ENCODE data around the gene CCN6. TPM values are rescaled to one million over a fixed set of nuclear protein-coding genes. Genes with fewer than 3 reads are reported as not detected.
A peak's percentile ranks its signal among the peaks of the same experiment; 100 is the strongest.

CCN6 gene
- total and polyA plus RNA-seq, 2 donors (not counting 1 experiment from before 2014, with no cell fraction given) = 0.49 TPM; not detected in 1

- H3K79me2 ChIP-seq (ENCODE audit: control insufficient read depth, insufficient read depth, low read length) = no peaks in the 10 kb centered on the region
- H3K27me3 ChIP-seq (ENCODE audit: control insufficient read depth, insufficient read depth, low read length) = no peaks in the 10 kb centered on the region
- H3K27ac ChIP-seq (ENCODE audit: insufficient read depth, low read length) = no peak overlapping the region
- no peak overlapping the region for H3K4me3 ChIP-seq (replicated peaks in 1 of 4; ENCODE audit: control extremely low read depth in 1 of 4, insufficient read depth in 1 of 4, low read depth in 3 of 4, low read length in 4 of 4)
- peaks cover 22% of the 10 kb centered on the region for H3K36me3 ChIP-seq (ENCODE audit: control insufficient read depth, insufficient read depth, low read length)
- H4K20me1 ChIP-seq (ENCODE audit: control insufficient read depth, extremely low read depth, insufficient read depth, low read length) = no peaks in the 10 kb centered on the region
- H2AFZ ChIP-seq (ENCODE audit: low read length) = no peak overlapping the region
- no peak overlapping the region for H3K9ac ChIP-seq (ENCODE audit: insufficient read depth, low read length)
- peak in 1 of 2 donors; percentile 7 for DNase-seq (ENCODE audit: low read depth in 2 of 2)
- TF ChIP-seq CTCF (conservative IDR thresholded peaks at IDR 0.05 in 1 of 2, IDR thresholded peaks at IDR 0.05 in 1 of 2; ENCODE audit: low read depth in 1 of 2, low read length in 2 of 2) (no peak), EZH2 (IDR thresholded peaks at IDR 0.05; ENCODE audit: low read length, missing control alignments) (no peak)
- H3K4me1 ChIP-seq (ENCODE audit: control insufficient read depth, extremely low read depth, insufficient read depth, low read length) = no peaks in the 10 kb centered on the region
- H3K4me2 ChIP-seq (ENCODE audit: extremely low read depth, insufficient read depth, low read length) = no peak overlapping the region
- no peaks in the 10 kb centered on the region for H3K9me3 ChIP-seq (ENCODE audit: control insufficient read depth, insufficient read depth, low read depth, low read length)
Measured at GRCh38 chr6:112118034-112118433, 64.1 kb downstream of the CCN6 start.

Other genes starting within 250 kb of the CCN6 start
- 59.3 and 64.7 TPM in 2 replicates for gene FYN, start 180.7 kb upstream of the CCN6 start, total RNA-seq
- 40.4 and 64.7 TPM in 2 replicates for gene FYN, start 180.7 kb upstream of the CCN6 start, polyA plus RNA-seq
- gene TUBE1, start 33.4 kb downstream of the CCN6 start, total RNA-seq = 37.5 and 48.6 TPM in 2 replicates
- gene TUBE1, start 33.4 kb downstream of the CCN6 start, polyA plus RNA-seq = 9.1 and 10.8 TPM in 2 replicates
- 10.0 and 20.3 TPM in 2 replicates for gene FAM229B, start 33.5 kb downstream of the CCN6 start, total RNA-seq
- 23.8 and 24.6 TPM in 2 replicates for gene FAM229B, start 33.5 kb downstream of the CCN6 start, polyA plus RNA-seq
- 494 and 636 TPM in 2 replicates for gene LAMA4, start 200.5 kb downstream of the CCN6 start, total RNA-seq
- gene LAMA4, start 200.5 kb downstream of the CCN6 start, polyA plus RNA-seq = 183 and 662 TPM in 2 replicates